SK-N-SH treated with all-trans-retinoic acid at 6 μM for 48 hours (cell line): Measurements from ENCODE around the gene PCDHGB1.

ENCODE experiments used
- OSR1 ChIP-seq: fragments of 250-450 bp; sonication (Bioruptor Pico); IDR thresholded peaks from 2 replicates; pipeline ENCODE4 v1.8.0; 2022; ENCODE audit warnings: moderate library complexity, mild to moderate bottlenecking, inconsistent platforms
- RARB ChIP-seq: fragments of 250-450 bp; sonication (Bioruptor Pico); IDR thresholded peaks from 2 replicates; pipeline ENCODE4 v1.8.0; 2021; ENCODE audit warnings: mild to moderate bottlenecking, moderate library complexity
- ZFP3 ChIP-seq: fragments of 250-450 bp; sonication (Bioruptor Pico); IDR thresholded peaks from 2 replicates; pipeline ENCODE4 v1.5.0; 2020; ENCODE audit warnings: mild to moderate bottlenecking, moderate library complexity
- ZFP30 ChIP-seq: fragments of 450-650 bp; formaldehyde crosslinking; IDR thresholded peaks from 2 replicates; pipeline ENCODE4 v1.5.0; 2022; ENCODE audit warnings: mild to moderate bottlenecking, moderate library complexity
- ZNF8 ChIP-seq: fragments of 450-650 bp; formaldehyde crosslinking; IDR thresholded peaks from 2 replicates; pipeline ENCODE4 v1.5.0; 2020; ENCODE audit warnings: mild to moderate bottlenecking, moderate library complexity
- TF ChIP-seq, protein P1 (sequence below): fragments of 250-450 bp; sonication (Bioruptor Pico); IDR thresholded peaks from 2 replicates; pipeline ENCODE4 v1.8.0; 2020; ENCODE audit warnings: mild to moderate bottlenecking, moderate library complexity, borderline replicate concordance

DNA sequence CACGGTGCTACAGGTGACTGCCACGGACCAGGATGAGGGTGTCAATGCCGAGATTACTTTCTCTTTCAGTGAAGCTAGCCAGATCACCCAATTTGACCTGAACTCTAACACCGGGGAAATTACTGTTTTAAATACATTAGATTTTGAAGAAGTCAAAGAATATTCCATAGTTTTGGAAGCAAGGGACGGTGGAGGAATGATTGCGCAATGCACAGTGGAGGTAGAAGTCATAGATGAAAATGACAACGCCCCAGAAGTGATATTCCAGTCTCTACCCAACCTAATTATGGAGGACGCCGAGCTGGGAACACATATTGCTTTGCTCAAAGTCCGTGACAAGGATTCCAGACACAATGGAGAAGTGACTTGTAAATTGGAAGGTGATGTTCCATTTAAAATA lies 38.8 kb downstream of the PCDHGB1 start:
- TF ChIP-seq, protein P1, sequence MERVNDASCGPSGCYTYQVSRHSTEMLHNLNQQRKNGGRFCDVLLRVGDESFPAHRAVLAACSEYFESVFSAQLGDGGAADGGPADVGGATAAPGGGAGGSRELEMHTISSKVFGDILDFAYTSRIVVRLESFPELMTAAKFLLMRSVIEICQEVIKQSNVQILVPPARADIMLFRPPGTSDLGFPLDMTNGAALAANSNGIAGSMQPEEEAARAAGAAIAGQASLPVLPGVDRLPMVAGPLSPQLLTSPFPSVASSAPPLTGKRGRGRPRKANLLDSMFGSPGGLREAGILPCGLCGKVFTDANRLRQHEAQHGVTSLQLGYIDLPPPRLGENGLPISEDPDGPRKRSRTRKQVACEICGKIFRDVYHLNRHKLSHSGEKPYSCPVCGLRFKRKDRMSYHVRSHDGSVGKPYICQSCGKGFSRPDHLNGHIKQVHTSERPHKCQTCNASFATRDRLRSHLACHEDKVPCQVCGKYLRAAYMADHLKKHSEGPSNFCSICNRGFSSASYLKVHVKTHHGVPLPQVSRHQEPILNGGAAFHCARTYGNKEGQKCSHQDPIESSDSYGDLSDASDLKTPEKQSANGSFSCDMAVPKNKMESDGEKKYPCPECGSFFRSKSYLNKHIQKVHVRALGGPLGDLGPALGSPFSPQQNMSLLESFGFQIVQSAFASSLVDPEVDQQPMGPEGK (CRISPR knock-in tag), result no peak
- TF ChIP-seq ZNF8 (no peak), ZFP3 (CRISPR knock-in tag) (no peak), ZFP30 (CRISPR knock-in tag) (no peak), OSR1 (no peak), RARB (CRISPR knock-in tag) (no peak)
